ENCODE results near the gene CFAP43. TPM values are rescaled to one million over a fixed set of nuclear protein-coding genes. Genes with fewer than 3 reads are reported as not detected.

The CFAP43 gene
- total RNA-seq, 2 experiments from 2014 or later: not detected

DNA sequence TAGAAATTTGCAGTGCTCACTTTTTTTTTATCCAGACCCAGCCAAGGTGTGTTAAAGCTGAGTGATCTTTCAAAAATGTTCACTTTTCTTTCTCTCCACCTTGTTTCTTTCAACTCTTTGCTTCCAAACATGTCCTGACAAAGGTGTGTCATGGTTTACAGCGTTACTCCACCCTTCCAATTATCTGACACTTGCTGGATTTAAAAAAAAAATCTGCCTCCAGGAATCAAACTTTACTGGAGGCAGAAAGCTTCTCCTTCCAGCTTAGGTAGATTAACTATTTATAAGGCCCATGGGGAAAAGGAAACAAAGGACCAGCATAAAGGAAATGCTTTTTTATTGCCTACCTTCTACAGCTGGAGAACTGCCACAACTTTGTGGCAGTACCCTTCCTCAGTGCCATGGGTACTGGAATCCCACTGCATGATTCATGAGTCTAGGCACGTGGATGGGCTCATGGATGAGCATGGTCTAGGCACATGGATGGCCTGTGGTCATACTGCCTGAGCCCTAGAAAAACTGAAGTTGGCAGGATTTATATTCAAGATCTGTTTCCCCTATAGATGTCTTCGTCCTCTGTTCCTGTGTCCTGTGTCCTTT lies 146.3 kb downstream of the CFAP43 start, which contains the start of gene COL17A1:
COL17A1 (minus strand) TSS at position 80 of the 600 bp plus-strand sequence. CDS start 5,207 bp downstream, outside the sequence.
- no peaks in the 10 kb centered on the region for H3K4me1 ChIP-seq (ENCODE audit: insufficient read depth, low read length, poor library complexity, severe bottlenecking)
- intact Hi-C loops (cut with micrococcal nuclease; ENCODE audit: unreplicated experiment): no loop called here
- POLR2A ChIA-PET: no interaction called here
- no peaks in the 10 kb centered on the region for H3K36me3 ChIP-seq (ENCODE audit: insufficient read depth, low read length)
- no peak within 1 kb of the TSS for H3K4me2 ChIP-seq (ENCODE audit: low read length)
- DNase-seq (ENCODE audit: low spot score): no peak
- H3K27ac ChIP-seq (ENCODE audit: low read depth, low read length, poor library complexity, severe bottlenecking): no peak within 1 kb of the TSS
- no peak within 1 kb of the TSS for H3K4me3 ChIP-seq (ENCODE audit: low read depth, low read length, poor library complexity, severe bottlenecking)
- H2AFZ ChIP-seq (ENCODE audit: low read length): no peak within 1 kb of the TSS
- no peaks in the 10 kb centered on the region for H3K9me2 ChIP-seq (ENCODE audit: insufficient read depth, low read length)
- H3K79me2 ChIP-seq (ENCODE audit: insufficient read depth, low read depth, low read length): no peaks in the 10 kb centered on the region
- H4K20me1 ChIP-seq (ENCODE audit: insufficient read depth, low read length): no peaks in the 10 kb centered on the region
- TF ChIP-seq, protein P1, sequence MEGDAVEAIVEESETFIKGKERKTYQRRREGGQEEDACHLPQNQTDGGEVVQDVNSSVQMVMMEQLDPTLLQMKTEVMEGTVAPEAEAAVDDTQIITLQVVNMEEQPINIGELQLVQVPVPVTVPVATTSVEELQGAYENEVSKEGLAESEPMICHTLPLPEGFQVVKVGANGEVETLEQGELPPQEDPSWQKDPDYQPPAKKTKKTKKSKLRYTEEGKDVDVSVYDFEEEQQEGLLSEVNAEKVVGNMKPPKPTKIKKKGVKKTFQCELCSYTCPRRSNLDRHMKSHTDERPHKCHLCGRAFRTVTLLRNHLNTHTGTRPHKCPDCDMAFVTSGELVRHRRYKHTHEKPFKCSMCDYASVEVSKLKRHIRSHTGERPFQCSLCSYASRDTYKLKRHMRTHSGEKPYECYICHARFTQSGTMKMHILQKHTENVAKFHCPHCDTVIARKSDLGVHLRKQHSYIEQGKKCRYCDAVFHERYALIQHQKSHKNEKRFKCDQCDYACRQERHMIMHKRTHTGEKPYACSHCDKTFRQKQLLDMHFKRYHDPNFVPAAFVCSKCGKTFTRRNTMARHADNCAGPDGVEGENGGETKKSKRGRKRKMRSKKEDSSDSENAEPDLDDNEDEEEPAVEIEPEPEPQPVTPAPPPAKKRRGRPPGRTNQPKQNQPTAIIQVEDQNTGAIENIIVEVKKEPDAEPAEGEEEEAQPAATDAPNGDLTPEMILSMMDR (conservative IDR thresholded peaks at IDR 0.05; ENCODE audit: low read length): no peak
- TF ChIP-seq EZH2phosphoT487 (IDR thresholded peaks at IDR 0.05; ENCODE audit: borderline replicate concordance, low read depth, low read length): no peak
- no peaks in the 10 kb centered on the region for H3K9me3 ChIP-seq (ENCODE audit: low read length)
- CTCF ChIA-PET (ENCODE audit: unreplicated experiment): no interaction called here
- BruUV-seq (replicated peaks): no TSS peak

DNA sequence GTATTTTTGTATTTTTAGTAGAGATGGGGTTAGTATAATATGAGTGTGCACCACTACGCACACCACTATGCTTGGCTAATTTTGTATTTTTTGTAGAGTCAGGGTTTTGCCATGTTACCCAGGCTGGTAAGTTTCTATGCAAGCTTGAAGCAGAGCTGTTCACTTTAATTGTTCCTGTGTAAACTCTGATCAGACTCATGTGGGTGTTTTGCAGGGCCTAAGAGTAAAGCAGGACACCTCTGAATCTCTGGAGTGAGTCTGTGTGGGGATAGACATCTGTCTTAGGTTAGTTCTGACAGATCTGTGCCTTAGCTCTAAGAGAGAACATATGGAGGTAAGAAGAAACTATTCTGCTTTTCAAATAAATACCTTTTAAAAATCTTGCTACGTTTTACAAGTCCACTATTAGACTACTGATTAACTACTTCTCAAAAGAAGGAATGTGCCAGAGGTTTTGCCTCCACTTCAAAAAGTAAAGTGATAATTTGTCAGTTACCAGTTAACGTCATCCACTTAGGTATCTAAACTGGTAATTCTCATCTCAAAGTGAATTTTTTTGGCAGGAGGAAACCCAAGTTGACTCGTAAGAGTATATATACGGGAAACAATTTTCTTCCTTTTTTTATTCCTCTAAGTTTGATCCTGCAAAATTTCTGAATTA lies 147.6 kb downstream of the CFAP43 start:
- ChIA-PET POLR2A (interaction anchor here (0.7 kb wide), 1 partner anchor 9 kb away, joined by 4 read pairs; no protein-coding TSS in a partner anchor), CTCF (ENCODE audit: unreplicated experiment) (no interaction called here)
- TF ChIP-seq EZH2phosphoT487 (IDR thresholded peaks at IDR 0.05; ENCODE audit: borderline replicate concordance, low read depth, low read length): no peak
- TF ChIP-seq, protein P1 (conservative IDR thresholded peaks at IDR 0.05; ENCODE audit: low read length): no peak
- DNase-seq (ENCODE audit: low spot score): no peak
- H3K4me3 ChIP-seq (ENCODE audit: low read depth, low read length, poor library complexity, severe bottlenecking): no peak overlapping the region
- H3K79me2 ChIP-seq (ENCODE audit: insufficient read depth, low read depth, low read length): no peaks in the 10 kb centered on the region
- H3K4me2 ChIP-seq (ENCODE audit: low read length): no peak overlapping the region
- H3K27ac ChIP-seq (ENCODE audit: low read depth, low read length, poor library complexity, severe bottlenecking): no peak overlapping the region
- no peaks in the 10 kb centered on the region for H3K9me3 ChIP-seq (ENCODE audit: low read length)
- H3K36me3 ChIP-seq (ENCODE audit: insufficient read depth, low read length): no peaks in the 10 kb centered on the region
- no peaks in the 10 kb centered on the region for H3K4me1 ChIP-seq (ENCODE audit: insufficient read depth, low read length, poor library complexity, severe bottlenecking)
- no peak overlapping the region for H2AFZ ChIP-seq (ENCODE audit: low read length)
- intact Hi-C loops (cut with micrococcal nuclease; ENCODE audit: unreplicated experiment): no loop called here
- H3K9me2 ChIP-seq (ENCODE audit: insufficient read depth, low read length): no peaks in the 10 kb centered on the region
- H4K20me1 ChIP-seq (ENCODE audit: insufficient read depth, low read length): no peaks in the 10 kb centered on the region
- BruUV-seq (replicated peaks): no TSS peak

DNA sequence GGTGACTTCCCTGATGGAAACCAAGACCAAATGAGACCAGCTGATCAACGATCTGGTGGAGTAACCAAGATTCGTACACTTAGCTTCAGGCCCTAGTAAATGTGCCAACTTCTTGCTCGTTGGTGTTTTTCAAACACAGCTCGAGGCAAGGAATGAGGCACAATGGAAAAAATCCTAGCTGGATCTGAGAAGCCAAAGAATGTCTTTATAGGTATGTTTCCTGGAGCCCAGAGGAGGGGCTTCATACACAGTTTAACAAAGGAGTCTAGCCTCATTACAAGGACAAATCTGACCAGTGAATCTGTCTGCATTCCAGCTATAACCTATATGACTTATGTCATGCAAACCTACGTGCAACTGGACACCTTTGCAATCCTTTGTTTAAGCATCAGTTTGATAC lies 150.2 kb downstream of the CFAP43 start:
- intact Hi-C loops (cut with micrococcal nuclease; ENCODE audit: unreplicated experiment): no loop called here
- no peak for DNase-seq (ENCODE audit: low spot score)
- Histone ChIP-seq H2AFZ (ENCODE audit: low read length) (no peak overlapping the region), H3K27ac (ENCODE audit: low read depth, low read length, poor library complexity, severe bottlenecking) (no peak overlapping the region), H3K9me2 (ENCODE audit: insufficient read depth, low read length) (no peaks in the 10 kb centered on the region), H3K4me1 (ENCODE audit: insufficient read depth, low read length, poor library complexity, severe bottlenecking) (no peaks in the 10 kb centered on the region), H3K4me3 (ENCODE audit: low read depth, low read length, poor library complexity, severe bottlenecking) (no peak overlapping the region), H3K79me2 (ENCODE audit: insufficient read depth, low read depth, low read length) (no peaks in the 10 kb centered on the region), H3K9me3 (ENCODE audit: low read length) (no peaks in the 10 kb centered on the region), H3K36me3 (ENCODE audit: insufficient read depth, low read length) (no peaks in the 10 kb centered on the region), H4K20me1 (ENCODE audit: insufficient read depth, low read length) (no peaks in the 10 kb centered on the region), H3K4me2 (ENCODE audit: low read length) (no peak overlapping the region)
- CTCF ChIA-PET (ENCODE audit: unreplicated experiment): no interaction called here
- POLR2A ChIA-PET: no interaction called here
- no TSS peak for BruUV-seq (replicated peaks)
- TF ChIP-seq EZH2phosphoT487 (IDR thresholded peaks at IDR 0.05; ENCODE audit: borderline replicate concordance, low read depth, low read length): no peak
- TF ChIP-seq, protein P1 (conservative IDR thresholded peaks at IDR 0.05; ENCODE audit: low read length): no peak

All from OCI-LY7 (cell line).